Measurements from ENCODE around the gene BROX.

DNA sequence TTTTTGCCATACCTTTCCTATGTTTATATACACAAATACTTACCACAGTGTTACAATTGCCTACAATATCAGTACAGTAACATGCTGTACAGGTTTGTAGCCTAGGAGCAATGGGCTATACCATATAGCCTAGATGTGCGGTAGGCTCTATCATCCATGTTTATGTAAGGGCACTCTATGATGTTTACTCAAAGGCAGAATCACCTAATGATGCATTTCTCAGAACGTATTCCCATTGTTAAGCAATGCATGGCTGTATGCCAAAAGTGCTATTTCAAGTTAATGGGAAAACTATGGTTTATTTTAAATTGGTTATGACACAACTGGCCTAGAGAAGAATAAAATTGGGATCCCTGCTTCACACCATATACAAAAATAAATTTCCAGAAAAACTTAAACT is 65.6 kb downstream of the BROX start:
- no peak for TF ChIP-seq POLR2A (IDR thresholded peaks at IDR 0.05)
- TF ChIP-seq, protein P1, sequence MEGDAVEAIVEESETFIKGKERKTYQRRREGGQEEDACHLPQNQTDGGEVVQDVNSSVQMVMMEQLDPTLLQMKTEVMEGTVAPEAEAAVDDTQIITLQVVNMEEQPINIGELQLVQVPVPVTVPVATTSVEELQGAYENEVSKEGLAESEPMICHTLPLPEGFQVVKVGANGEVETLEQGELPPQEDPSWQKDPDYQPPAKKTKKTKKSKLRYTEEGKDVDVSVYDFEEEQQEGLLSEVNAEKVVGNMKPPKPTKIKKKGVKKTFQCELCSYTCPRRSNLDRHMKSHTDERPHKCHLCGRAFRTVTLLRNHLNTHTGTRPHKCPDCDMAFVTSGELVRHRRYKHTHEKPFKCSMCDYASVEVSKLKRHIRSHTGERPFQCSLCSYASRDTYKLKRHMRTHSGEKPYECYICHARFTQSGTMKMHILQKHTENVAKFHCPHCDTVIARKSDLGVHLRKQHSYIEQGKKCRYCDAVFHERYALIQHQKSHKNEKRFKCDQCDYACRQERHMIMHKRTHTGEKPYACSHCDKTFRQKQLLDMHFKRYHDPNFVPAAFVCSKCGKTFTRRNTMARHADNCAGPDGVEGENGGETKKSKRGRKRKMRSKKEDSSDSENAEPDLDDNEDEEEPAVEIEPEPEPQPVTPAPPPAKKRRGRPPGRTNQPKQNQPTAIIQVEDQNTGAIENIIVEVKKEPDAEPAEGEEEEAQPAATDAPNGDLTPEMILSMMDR (IDR thresholded peaks at IDR 0.05): no peak
